Measurements from ENCODE around the gene ENTPD2.

Gene ENTPD2

DNA sequence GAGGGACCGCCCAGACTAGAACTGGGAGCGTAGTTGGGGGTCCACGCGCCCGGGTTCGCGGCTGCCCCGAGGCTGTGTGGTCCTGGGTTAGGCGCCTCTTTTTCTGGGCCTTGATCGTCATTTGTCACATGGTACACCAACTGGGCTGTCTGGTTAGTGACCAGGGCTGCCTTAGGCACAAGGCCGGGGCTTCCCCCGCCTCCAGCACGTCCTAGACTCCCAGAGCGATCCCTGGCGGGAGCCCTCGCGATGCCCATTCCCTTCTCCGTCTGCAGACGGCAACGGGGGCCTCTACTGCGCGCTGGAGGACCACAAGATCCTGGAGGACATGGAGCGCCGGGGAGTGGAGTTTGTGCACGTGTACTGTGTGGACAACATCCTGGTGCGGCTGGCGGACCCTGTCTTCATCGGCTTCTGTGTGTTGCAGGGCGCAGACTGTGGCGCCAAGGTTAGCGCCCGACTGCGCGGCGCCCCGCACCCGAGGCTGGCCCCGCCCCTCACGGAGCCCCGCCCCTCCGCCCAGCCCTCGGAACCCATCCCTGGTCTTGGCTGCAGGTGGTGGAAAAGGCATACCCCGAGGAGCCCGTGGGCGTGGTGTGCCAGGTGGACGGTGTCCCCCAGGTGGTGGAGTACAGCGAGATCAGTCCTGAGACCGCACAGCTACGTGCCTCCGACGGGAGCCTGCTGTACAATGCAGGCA is 25.0 kb upstream of the ENTPD2 start:
- no peak for DNase-seq

DNA sequence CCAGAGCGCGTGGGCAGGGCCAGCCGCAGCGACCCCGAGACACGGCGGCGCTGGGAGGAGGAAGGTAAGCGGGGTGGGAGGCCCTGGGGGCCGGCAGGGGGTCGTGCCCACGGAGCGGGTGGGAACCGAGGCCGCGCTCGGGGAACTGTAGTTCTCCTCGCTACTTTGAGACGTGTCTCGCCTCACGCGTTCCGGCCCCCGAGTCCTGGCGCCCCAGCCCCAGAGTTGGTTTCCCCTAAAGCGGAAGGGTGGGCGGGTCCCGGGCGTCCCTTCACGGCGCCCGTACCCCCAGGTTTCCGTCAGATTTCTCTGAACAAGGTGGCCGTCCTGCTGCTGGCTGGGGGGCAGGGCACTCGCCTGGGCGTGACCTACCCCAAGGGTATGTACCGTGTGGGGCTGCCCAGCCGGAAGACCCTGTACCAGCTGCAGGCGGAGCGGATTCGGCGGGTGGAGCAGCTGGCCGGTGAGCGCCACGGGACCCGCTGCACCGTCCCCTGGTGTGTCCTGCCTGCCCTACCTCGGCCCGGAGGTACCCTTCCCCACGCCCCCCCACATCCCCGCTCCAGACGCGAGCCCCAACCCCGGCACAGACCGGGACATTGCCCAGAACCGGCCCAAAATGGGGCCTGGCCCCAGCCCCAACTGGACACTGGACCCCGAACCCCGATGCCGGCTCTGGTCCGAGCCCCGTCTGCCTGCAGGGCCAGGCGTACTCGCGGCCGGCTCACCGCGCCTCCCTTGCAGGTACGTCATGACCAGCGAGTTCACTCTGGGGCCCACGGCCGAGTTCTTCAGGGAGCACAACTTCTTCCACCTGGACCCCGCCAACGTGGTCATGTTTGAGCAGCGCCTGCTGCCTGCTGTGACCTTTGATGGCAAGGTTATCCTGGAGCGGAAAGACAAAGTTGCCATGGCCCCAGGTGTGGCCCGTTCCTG is 24.2 kb upstream of the ENTPD2 start:
- DNase-seq = no peak

DNA sequence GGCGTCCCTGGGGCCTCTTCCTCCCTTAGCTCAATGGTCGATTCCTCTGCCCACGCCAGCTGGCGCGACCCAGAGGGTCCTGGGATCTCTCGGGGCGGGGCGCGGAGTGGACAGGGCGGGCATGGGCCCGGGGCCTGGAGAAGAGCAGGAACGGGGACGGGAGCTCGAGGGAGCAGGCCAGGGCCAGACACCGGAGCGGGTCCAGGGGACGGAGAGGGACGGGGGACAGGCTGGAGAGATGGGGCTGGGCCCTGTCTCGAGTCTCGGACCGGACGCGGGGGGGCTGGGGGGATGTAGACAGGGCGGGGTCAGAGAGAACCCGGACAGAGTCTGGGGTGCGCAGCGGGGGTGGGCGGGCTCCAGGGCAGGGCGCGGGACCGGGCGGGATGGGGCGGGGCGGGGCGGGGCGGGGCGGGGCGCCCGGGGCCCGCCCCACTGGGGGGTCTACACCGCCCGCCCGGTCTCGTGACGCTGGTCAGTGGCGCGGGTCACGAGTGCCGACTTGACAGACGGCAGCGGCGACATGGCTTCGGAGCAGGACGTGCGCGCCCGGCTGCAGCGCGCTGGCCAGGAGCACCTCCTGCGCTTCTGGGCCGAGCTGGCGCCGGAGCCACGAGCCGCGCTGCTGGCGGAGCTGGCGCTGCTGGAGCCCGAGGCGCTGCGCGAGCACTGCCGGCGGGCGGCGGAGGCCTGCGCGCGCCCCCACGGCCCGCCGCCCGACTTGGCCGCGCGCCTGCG is 23.3 kb upstream of the ENTPD2 start, which contains the start of gene UAP1L1:
Gene UAP1L1, plus strand, starts transcription at position 508 of the 738 bp plus-strand sequence. Its CDS starts 16 bp downstream, at position 524.
- DNase-seq = no peak

DNA sequence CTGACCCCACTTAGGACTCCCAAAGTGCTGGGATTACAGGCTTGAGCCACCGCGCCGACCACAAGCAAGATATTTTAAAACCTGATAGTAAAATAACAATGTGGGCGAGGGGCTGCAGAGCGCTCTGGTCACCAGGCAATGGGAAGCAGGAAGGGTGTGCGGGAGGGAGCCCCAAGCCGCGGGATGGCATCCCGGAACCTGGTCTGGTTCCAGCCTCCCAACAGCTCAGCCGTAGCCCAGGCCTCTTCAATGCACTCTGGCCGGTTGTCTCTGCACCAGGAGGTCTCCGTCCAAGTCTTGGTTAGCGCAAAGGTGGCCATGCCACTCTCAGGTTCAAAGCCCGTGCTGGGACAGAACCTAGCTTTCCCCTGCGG is 22.8 kb upstream of the ENTPD2 start:
- DNase-seq = no peak

DNA sequence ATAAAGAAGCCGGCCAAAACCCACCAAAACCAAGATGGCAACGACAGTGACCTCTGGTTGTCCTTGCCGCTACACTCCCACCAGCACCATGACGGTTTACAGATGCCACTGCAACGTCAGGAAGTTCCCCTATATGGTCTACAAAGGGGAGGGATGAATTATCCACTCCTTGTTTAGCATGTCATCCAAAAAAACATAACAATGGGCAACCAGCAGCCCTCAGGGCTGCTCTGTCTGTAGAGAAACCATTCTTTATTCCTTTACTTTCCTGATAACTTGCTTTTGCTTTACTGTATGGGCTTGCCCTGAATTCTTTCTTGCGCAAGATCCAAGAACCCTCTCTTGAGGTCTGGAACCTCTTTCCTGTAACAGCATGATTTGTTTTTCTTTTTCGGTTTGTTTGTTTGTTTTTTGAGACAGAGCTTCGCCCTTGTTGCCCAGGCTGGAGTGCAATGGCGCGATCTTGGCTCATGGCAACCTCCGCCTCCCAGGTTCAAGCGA is 21.5 kb upstream of the ENTPD2 start:
- no peak for DNase-seq

DNA sequence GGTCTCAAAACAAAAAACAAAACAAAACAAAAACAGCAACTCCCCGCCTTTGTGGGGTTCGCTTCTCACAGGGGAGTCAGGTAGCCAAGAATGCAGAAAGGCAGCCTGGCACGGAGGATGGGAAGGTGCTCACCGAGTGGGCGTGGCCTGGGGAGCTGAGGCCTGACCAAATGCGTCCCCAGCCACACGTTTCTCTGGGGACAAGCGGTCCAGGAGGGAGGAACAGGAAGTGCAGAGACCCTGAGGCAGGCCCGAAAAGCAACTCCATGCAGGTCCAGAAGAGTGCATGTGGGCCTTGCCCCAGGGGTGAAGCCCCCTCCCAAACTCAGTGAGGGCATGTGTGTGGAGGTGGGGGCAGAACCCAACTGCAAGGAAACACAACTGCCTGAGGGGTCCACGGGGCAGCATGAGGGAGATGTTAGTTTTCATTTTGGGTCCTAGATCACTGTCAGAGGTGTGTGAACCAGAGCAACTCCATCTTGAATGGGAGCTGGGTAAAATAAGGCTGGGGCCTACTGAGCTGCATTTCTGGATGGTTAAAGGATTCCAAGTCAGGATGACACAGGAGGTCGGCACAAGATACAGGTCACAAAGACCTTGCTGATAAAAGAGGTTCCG is 20.9 kb upstream of the ENTPD2 start:
- DNase-seq = no peak

DNA sequence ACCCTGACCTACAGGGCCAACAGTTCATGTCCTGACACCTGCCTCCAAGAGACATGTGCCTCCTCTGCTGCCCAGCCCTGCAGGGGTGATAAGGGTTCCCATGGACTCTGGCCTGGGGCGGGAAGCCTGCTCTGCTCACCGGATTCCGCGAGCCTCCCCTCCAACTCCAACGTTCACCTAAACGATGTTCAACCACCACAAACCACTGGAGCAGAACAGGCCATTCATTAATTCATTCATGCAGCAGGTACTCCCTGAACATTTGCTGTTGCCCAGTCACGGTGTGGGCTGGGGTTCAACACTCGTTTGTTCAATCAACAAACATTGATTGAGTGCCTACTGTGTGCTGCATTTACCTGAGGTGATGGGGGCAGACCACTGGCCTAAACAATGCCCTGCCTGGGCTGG is 20.1 kb upstream of the ENTPD2 start:
- DNase-seq = no peak

DNA sequence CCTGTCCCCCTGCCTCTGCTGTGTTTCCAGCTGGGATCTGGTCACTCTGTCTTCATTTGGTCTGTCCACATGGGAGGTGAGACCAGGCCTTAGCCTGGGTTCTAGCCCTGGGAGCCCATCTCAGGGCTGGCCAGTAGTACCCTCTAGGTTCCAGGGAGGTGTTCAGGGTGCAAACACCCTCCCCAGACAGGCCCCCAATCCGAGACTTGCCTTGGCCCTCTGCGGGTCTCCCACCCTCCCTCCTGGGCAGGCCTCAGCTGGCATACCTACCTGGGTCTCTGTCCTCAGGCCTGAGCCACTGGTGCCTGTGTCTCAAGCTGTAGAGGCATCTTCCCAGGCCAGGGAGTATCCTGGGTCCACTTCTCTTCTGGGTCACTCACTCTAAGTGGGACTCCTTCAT is 17.4 kb upstream of the ENTPD2 start:
- no peak for DNase-seq

DNA sequence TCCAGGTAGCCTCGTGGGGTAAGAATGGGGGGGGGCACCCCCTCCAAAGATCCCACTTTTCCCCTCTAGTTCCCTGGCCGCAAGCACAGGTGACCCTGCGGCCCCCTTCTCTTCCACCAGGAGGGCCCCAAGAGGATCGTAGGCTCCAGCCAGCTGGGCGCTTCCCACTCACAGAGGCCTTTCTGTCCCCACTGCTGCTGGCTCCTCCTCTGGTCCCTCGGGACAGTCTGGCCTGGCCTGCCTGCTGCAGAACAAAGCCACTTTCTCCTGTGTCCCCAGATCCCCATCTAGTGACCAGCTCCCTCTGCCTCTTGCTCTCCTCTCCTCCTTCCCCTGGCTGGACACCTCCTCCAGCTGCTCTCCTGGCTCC is 17.0 kb upstream of the ENTPD2 start:
- no peak for DNase-seq

DNA sequence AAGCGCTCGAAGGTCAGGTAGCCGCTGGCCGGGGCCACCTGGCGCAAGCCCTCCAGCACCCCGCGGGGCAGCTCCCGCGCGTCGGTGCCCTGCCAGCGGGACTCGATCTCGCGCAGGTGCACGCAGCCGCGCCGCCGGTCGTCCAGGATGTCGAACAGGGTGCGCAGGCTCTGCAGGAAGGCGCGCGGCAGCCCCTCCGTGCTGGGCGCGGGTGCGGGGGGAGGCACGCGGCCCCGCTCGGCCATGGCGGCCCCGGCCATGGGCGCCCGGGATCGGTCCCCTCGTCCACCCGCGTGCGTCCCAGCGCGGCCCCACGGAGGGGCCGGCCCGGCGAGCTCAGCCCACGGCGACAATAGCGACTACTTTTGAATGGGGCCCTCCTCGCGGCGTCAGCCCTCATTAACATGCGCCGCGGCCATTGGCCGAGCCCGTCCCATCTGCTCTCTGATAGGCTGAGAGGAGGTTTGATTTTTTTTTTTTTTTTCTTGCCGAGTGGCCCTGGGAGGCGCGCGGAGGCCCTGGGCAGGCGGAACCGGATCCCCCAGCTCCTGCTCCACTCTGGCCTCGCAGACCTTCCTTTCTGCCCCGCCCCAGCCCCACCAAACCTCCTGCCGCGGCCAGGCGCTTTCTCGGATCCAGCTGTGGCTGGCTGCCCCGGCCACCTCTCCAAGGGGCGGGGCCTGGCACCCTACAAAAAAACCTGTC is 16.5 kb upstream of the ENTPD2 start, which contains the start of gene SAPCD2:
Gene SAPCD2, minus strand, starts transcription at position 357 of the 705 bp plus-strand sequence. Its CDS starts 97 bp downstream, at position 260.
- DNase-seq = peak; percentile 72

DNA sequence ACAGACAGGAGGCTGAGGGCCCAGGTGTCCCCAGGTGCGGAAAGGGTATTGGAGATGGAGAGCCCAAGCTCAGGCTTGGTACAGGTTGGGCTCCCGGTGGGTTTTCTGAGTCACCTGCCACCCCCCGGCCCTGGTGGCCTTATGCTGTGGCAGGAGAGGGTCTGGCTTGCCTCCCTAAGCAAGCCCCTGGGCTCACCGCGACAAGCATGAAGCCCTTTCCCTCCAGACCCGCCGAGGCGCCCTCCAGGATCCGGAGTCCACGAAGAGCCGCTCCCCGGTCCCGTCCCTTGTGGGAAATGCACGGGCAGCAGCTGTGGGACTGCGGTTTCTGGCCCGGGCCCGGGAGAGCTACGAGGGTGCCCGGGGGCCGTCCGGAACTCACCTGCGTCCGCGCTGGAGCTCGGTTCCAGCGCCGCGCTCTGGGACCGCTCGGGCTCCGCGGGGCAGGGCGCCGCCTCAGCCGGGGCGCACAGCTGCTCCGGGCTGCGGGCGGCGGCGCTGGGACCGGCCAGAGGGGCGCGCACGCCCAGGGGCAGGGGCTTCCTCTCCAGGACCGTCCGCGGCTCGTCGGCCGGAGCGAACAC is 15.7 kb upstream of the ENTPD2 start:
- no peak for DNase-seq

DNA sequence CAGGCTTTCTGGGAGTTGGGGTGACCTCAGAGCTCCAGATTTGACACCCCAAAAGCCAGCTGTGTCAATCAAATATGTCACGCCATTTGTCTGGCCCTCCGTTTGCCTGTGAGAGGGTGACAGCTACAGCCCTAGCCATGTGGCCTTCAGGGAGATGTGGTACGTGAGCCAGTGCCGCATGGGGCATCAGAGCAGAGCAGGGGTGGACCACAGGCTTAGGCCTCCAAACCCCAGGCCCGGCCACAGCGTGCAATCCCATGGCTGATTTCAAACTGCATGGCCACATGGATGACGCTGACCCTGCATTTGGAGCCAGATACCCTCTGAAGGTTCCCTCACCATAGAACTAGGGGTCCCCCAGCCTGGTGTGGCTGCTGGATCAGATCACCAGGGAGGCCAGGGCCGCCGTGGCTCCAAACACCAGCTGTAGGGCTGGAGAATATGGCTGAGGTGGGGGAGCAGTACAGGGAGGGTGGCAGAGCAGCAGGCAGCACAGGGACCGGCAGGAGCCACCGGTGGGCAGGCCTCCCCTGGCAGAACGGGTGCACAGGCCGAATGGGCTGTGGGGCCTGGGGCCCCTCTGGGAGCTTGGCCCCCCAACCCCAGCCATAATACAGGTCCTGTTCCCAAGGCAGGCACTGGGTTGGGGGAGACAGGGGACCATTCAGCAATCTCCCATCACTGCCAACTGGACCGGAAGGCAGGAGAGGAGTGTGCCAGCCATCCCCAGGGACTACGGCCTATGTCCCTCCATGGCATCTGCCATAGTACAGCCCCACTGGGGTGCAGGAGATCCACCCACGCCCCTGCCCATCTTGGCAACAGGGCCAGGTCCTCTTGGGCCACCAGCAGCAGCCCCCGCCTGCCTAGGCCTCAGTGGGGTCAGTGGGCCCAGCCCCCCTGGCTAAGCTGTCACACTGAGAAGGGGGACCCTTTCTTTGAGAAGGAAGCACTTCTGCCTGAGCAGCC is 15.0 kb upstream of the ENTPD2 start:
- no peak for DNase-seq

DNA sequence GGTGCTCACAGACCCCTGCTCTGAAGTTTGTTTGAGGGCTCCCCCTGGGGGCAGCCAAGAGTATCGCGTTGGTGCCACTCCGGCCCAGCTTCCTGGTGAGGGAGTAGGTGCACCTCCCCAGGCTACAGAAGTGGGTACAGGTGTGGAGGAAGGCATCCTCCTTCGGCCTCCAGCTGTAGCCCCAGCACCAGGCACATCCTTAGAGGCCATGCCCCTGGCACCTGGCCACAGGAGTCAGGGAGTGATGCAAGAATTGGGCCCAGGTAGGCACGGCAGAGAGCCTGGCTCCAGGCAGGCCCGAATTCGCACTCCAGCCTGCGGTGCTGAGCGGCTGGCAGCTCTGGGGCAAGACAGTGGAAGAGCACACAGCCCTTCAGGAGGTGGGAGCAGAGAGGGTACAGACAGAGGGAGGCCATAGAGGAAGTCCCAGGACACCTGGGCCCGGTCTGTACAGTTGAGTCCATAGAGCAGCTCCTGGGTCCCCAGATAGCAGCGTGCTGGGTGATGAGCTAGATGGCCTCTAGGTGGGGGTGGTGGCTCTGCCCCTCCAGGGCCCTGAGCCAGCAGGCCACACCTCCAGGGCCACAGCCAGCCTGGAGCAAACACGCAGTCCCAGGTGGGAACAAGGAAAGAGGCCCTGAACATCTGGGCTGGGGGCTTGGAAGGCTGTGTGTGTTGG is 14.1 kb upstream of the ENTPD2 start:
- peak; percentile 56 for DNase-seq

DNA sequence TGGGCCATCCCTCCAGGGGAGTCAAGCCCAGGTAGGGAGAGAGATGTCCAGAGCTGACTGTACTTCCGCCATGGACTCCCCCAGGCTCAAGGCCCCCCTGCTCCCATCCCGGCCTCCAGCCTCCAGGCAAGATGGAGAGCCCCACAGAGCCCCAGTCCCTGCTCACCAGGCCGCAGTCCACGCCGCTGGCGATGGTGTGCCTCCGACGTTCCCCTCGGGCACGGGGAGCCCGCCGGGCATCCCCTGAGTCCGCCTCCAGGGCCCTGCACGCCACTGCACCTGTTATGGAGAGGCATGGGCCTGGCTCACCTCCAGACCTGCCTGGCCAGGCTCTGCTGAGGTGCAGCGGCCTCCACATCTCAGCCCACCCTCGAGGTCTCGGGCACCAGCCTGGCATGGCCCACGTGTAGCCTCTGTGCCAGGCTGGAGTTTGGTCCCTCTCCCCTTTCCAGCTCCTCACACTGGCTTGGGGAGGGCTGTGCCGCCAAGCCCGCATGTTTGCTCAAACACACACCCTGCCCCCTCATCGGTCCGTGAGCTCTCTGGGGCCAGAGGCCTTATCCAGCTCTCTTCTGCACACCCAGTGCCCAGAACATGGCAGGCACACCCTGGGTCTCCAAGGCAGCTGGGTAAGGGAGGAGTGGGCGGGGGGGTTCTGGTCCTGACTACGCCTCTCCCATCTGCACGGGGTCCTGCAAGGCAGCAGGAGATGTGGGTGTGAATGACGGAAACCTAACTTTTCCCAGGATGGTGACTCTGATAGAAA is 12.4 kb upstream of the ENTPD2 start:
- no peak for DNase-seq

DNA sequence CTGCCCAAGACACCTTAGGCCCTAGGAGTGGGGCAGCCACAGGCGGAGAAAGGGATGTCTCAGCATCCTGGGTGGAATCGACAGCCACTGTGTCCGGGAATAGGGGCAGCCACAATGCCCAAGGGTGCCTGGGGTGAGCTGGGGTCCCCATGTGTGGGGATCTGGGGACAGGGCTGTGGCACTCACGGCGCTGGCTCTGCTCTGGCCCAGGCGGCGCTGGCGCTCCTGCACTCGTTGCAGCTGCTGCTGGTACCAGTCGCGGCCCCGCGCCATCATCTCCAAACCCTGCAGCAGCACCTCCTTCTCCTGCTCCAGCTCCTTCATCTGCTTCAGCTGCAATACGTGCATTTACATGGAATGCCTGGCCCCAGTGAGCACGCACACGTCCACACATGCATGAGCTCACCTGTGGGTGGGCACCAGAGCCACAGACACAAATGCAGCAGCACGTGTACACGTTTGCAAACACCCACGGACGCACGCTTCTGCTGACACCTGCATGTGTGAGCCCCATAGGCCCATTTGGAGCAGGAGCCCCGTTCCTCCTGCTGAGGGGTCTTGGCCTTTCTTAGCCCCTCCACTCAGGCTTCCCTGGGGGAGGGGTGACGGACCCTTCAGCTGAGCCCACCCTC is 11.6 kb upstream of the ENTPD2 start:
- DNase-seq = no peak

DNA sequence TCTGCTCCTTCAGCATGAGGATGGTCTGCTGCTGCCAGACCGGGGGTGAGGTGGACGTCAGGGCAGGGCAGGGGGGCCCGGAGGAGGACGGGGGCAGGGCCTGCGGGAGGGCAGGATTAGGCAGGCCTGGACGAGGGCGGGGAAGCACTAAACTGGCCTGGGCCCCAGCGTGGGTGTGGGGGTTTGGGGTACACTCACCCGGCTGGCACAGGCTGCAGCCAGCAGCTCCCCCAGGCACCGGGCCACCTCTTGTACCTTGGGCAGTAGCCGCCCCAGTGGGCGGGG is 11.0 kb upstream of the ENTPD2 start:
- DNase-seq = no peak

DNA sequence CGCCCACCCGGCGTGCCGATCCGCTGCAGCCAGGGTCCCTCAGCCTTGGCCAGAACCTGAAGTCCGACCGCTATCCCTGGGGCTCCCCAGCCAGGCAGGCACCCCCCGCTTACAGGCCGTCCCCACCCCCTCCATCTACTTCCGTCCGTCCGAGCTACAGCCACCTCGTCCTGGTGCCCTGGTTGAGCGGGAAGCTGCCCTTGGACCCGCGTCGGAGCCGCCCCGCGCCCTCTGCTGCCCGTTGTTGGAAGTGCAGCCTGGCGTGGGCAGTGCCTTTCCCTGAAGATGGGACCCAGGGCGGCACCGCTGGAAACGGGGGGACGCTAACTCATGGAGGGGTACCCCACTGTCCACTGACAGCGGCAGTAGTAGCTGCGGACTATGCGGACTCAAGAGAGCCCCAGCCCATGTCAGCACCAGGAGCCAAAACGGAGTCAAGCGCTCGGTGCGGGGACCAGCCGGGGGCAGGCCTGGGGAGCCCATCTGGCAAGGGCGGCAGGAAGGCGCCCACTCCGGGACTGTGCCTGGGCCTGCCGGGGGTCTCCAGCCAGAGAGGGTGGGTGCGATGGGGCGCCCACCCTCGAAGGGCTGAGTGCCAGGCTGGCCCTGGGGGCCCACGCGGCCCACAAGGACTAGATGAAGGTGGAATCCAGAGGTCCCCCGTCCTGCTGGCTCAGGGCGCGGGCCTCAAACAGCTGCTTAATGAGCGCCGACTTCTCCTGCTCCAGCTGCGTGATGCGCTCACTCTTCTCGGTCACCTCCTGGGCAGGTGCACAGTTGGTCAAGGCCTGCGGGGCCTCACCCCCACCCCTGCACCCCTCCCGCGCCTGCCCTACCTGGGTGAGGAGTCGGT is 10.4 kb upstream of the ENTPD2 start:
- DNase-seq = no peak
